GM23338 (cell line): ENCODE results near the gene FAM219A. TPM values are rescaled to one million over a fixed set of nuclear protein-coding genes. Genes with fewer than 3 reads are reported as not detected.

Experiments
- ATAC-seq: fragments of 200-7000 bp; cut with Tn5 transposase; 3 replicates; pipeline ENCODE4 v1.9.1; 2020
- DNase-seq: peaks from one replicate; pipeline ENCODE4 v3.0.0-alpha.2; 2015; ENCODE audit warnings: low spot score
- H2AFZ ChIP-seq: fragments of 200-600 bp; sonication (generic); 2 replicates; pipeline ENCODE4 v1.8.0; 2016; ENCODE audit warnings: antibody characterized with exemption, mild to moderate bottlenecking, moderate library complexity
- H3F3A ChIP-seq: fragments of 200-600 bp; sonication (generic); replicated peaks from 2 replicates; pipeline ENCODE4 v1.8.0; 2017; ENCODE audit warnings: antibody characterized with exemption, mixed run types, low read depth
- H3K27ac ChIP-seq: fragments of 200-600 bp; sonication (generic); 2 replicates; pipeline ENCODE4 v1.6.1; 2016; ENCODE audit warnings: low read depth
- H3K27me3 ChIP-seq: fragments of 200-600 bp; sonication (generic); 2 replicates; pipeline ENCODE4 v1.8.0; 2016; ENCODE audit warnings: mild to moderate bottlenecking, mixed run types, moderate library complexity; ENCODE audit not compliant: insufficient read depth
- H3K36me3 ChIP-seq: fragments of 200-600 bp; sonication (generic); 2 replicates; pipeline ENCODE4 v1.8.0; 2016; ENCODE audit warnings: mild to moderate bottlenecking; ENCODE audit not compliant: insufficient read depth
- H3K4me1 ChIP-seq: fragments of 200-600 bp; sonication (generic); 2 replicates; pipeline ENCODE4 v1.8.0; 2016; ENCODE audit warnings: mild to moderate bottlenecking, moderate library complexity; ENCODE audit not compliant: insufficient read depth
- H3K4me2 ChIP-seq: fragments of 200-600 bp; sonication (generic); 2 replicates; pipeline ENCODE4 v1.7.1; 2017; ENCODE audit warnings: mixed run types
- H3K4me3 ChIP-seq: fragments of 200-600 bp; sonication (generic); 2 replicates; pipeline ENCODE4 v1.6.1; 2016; ENCODE audit warnings: mixed run types
- H3K79me2 ChIP-seq: fragments of 200-600 bp; sonication (generic); replicated peaks from 2 replicates; pipeline ENCODE4 v1.8.0; 2017; ENCODE audit warnings: mild to moderate bottlenecking; ENCODE audit not compliant: insufficient read depth
- H3K9me2 ChIP-seq: fragments of 200-600 bp; sonication (generic); 2 replicates; pipeline ENCODE4 v1.8.0; 2017; ENCODE audit not compliant: insufficient read depth
- H4K20me1 ChIP-seq: fragments of 200-600 bp; sonication (generic); replicated peaks from 2 replicates; pipeline ENCODE4 v1.8.0; 2017; ENCODE audit warnings: mild to moderate bottlenecking; ENCODE audit not compliant: insufficient read depth
- H3K27ac Mint-ChIP-seq: 2 replicates; pipeline ENCODE4 v1.8.0; 2020; ENCODE audit warnings: inconsistent platforms, mild to moderate bottlenecking, moderate library complexity, mixed read lengths
- H3K27me3 Mint-ChIP-seq: 3 replicates; pipeline ENCODE4 v1.8.0; 2022; ENCODE audit warnings: low read depth, mild to moderate bottlenecking, moderate library complexity, mixed read lengths, inconsistent platforms; ENCODE audit not compliant: insufficient read depth, poor library complexity
- H3K36me3 Mint-ChIP-seq: 3 replicates; pipeline ENCODE4 v1.8.0; 2021; ENCODE audit warnings: low read depth, mild to moderate bottlenecking, inconsistent platforms, moderate library complexity, mixed read lengths
- H3K4me1 Mint-ChIP-seq: 3 replicates; pipeline ENCODE4 v1.8.0; 2020; ENCODE audit warnings: mild to moderate bottlenecking, inconsistent platforms, mixed read lengths
- H3K4me3 Mint-ChIP-seq: 3 replicates; pipeline ENCODE4 v1.8.0; 2021; ENCODE audit warnings: moderate library complexity, mild to moderate bottlenecking, inconsistent platforms, mixed read lengths
- H3K9me3 Mint-ChIP-seq: 3 replicates; pipeline ENCODE4 v1.8.0; 2020; ENCODE audit warnings: moderate library complexity, mild to moderate bottlenecking, inconsistent platforms, mixed read lengths
- CREB1 ChIP-seq: fragments of 250-450 bp; sonication (Bioruptor Pico); IDR thresholded peaks from 2 replicates; pipeline ENCODE4 v1.5.0; 2020; ENCODE audit warnings: low read depth, mild to moderate bottlenecking, moderate library complexity
- EZH2 ChIP-seq: fragments of 200-600 bp; sonication (generic); IDR thresholded peaks from one replicate; pipeline ENCODE4 v1.8.0; 2017; ENCODE audit warnings: antibody characterized with exemption, mild to moderate bottlenecking, low read depth; ENCODE audit not compliant: unreplicated experiment
- EZH2phosphoT487 ChIP-seq: fragments of 200-600 bp; sonication (generic); IDR thresholded peaks from one replicate; pipeline ENCODE4 v1.8.1; 2018; ENCODE audit warnings: antibody characterized with exemption; ENCODE audit not compliant: unreplicated experiment
- JUNB ChIP-seq: IDR thresholded peaks from one replicate; pipeline ENCODE4 v1.6.1; 2016; ENCODE audit warnings: antibody characterized with exemption; ENCODE audit not compliant: unreplicated experiment
- NANOG ChIP-seq: IDR thresholded peaks from 2 replicates; pipeline ENCODE4 v1.6.1; 2016; ENCODE audit warnings: antibody characterized with exemption, borderline replicate concordance
- POLR2AphosphoS5 ChIP-seq: IDR thresholded peaks from 2 replicates; pipeline ENCODE4 v1.6.1; 2016; ENCODE audit warnings: antibody characterized with exemption, low read depth
- STAT1 ChIP-seq: IDR thresholded peaks from one replicate; pipeline ENCODE4 v1.6.1; 2016; ENCODE audit warnings: antibody characterized with exemption; ENCODE audit not compliant: unreplicated experiment
- ZNF114 ChIP-seq: fragments of 250-450 bp; sonication (Bioruptor Pico); IDR thresholded peaks from 2 replicates; pipeline ENCODE4 v1.5.0; 2020; ENCODE audit warnings: mild to moderate bottlenecking, moderate library complexity
- ZNF331 ChIP-seq: fragments of 250-450 bp; sonication (Bioruptor Pico); IDR thresholded peaks from 2 replicates; pipeline ENCODE4 v1.5.0; 2020; ENCODE audit warnings: low read depth, mild to moderate bottlenecking, moderate library complexity
- ZNF462 ChIP-seq: fragments of 250-450 bp; sonication (Bioruptor Pico); IDR thresholded peaks from 2 replicates; pipeline ENCODE4 v1.5.0; 2020; ENCODE audit warnings: mild to moderate bottlenecking, moderate library complexity
- polyA plus RNA-seq: library from polyadenylated mRNA; unstranded; fragments of >200 nt; fragmentation: Nextera tagmentation; extraction: Ambion mirVana; gene quantifications from 2 replicates; pipeline ENCODE4 v1.2.1, GENCODE V29; 2016
- total RNA-seq: library from RNA; depleted of rRNA; stranded (reverse); fragments of >200 nt; shearing (Covaris generic); gene quantifications from 2 replicates; pipeline ENCODE4 v1.2.3, GENCODE V29; 2014
- TF ChIP-seq, protein P1 (sequence below): IDR thresholded peaks from 2 replicates; pipeline ENCODE4 v1.6.1; 2016; ENCODE audit warnings: antibody characterized with exemption

The FAM219A gene
- total and polyA plus RNA-seq, 2 experiments from 2014 or later, result 3.8 to 7.2 TPM

GRCh38 chr9:34486572-34486971 lies 28.2 kb upstream of the FAM219A start (continued):
- TF ChIP-seq ZNF114, result no peak
- no peak for TF ChIP-seq EZH2
- no peak for TF ChIP-seq POLR2AphosphoS5
- no peak for TF ChIP-seq JUNB

DNA sequence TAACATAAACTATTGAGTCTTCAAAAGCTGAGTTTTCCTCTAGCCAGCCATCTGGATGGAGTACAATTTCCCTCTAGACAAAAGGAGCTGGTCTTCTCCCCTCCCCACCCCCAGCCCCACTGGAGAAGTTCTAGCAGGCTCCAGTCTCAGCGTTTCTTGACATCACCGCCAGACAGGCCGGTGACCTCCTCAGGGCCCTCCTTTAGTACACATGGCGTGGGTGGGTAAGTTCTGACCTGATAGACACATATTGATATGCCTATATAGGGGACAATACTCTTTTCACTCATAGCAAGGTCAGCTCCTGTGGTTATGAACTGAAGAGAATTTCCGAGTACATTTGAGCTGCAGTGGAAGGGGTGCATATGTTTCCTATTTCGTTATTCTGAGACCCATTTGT lies 27.5 kb upstream of the FAM219A start:
- no peaks in the 10 kb centered on the region for H3K9me2 ChIP-seq
- H3K36me3 ChIP-seq, result no peaks in the 10 kb centered on the region
- DNase-seq (no peak), ATAC-seq (no peak)
- no peaks in the 10 kb centered on the region for H3K36me3 Mint-ChIP-seq
- H2AFZ ChIP-seq, result no peak overlapping the region
- no peaks in the 10 kb centered on the region; the same call in 1 of the 2 replicates for H4K20me1 ChIP-seq
- H3K27ac Mint-ChIP-seq, result no peak overlapping the region
- peaks cover 3% of the 10 kb centered on the region for H3K27me3 Mint-ChIP-seq
- no peak for TF ChIP-seq NANOG
- TF ChIP-seq, protein P1, sequence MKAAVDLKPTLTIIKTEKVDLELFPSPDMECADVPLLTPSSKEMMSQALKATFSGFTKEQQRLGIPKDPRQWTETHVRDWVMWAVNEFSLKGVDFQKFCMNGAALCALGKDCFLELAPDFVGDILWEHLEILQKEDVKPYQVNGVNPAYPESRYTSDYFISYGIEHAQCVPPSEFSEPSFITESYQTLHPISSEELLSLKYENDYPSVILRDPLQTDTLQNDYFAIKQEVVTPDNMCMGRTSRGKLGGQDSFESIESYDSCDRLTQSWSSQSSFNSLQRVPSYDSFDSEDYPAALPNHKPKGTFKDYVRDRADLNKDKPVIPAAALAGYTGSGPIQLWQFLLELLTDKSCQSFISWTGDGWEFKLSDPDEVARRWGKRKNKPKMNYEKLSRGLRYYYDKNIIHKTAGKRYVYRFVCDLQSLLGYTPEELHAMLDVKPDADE, result no peak
- no peak for TF ChIP-seq ZNF114
- no peak for TF ChIP-seq CREB1 (CRISPR knock-in tag)
- TF ChIP-seq ZNF331, result no peak
- TF ChIP-seq STAT1, result no peak
- H3K4me3 ChIP-seq, result no peak overlapping the region
- H3F3A ChIP-seq, result no peaks in the 10 kb centered on the region
- H3K79me2 ChIP-seq, result no peaks in the 10 kb centered on the region
- H3K27ac ChIP-seq, result no peak overlapping the region
- H3K4me3 Mint-ChIP-seq, result no peak overlapping the region
- H3K4me2 ChIP-seq, result no peak overlapping the region
- H3K4me1 ChIP-seq, result no peaks in the 10 kb centered on the region
- no peaks in the 10 kb centered on the region; the same call in 2 of the 3 replicates for H3K4me1 Mint-ChIP-seq
- H3K9me3 Mint-ChIP-seq, result no peaks in the 10 kb centered on the region
- H3K27me3 ChIP-seq, result no peaks in the 10 kb centered on the region

DNA sequence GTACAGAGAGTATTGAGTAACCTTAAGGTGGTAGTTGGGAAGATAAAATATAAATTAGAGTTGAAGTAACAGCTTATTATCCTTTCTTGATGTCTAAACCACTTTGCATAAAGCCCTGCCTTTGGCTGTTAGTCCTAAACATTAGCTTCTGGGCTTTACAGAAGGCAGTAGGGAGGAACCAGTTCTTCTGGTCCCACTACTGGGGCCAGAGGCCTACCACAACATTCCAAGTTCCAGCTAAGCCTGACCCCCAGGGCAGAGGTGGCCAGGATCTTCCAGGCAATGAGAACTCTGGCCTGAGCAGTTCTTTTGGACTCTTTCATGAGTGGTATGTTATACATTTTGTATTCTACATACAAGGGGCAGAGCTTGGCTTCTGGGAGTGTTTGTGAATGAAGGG lies 26.3 kb upstream of the FAM219A start:
- Histone ChIP-seq H3F3A (no peaks in the 10 kb centered on the region), H3K4me3 (no peak overlapping the region)
- no peaks in the 10 kb centered on the region; the same call in 2 of the 3 replicates for H3K4me1 Mint-ChIP-seq
- no peak for TF ChIP-seq CREB1 (CRISPR knock-in tag)
- TF ChIP-seq ZNF462 (CRISPR knock-in tag), result no peak
- no peak for TF ChIP-seq JUNB
- TF ChIP-seq ZNF114, result no peak
- no peak for TF ChIP-seq EZH2phosphoT487
- TF ChIP-seq, protein P1, result no peak
- TF ChIP-seq EZH2, result no peak

More for the DNA sequence above, 26.3 kb upstream of the FAM219A start:
- DNase-seq (no peak), ATAC-seq (no peak)
- Mint-ChIP-seq H3K4me3 (no peak overlapping the region), H3K36me3 (no peaks in the 10 kb centered on the region), H3K27me3 (peaks cover 3% of the 10 kb centered on the region), H3K27ac (no peak overlapping the region), H3K9me3 (no peaks in the 10 kb centered on the region)
- no peaks in the 10 kb centered on the region; the same call in 1 of the 2 replicates for H4K20me1 ChIP-seq
- no peak overlapping the region for H3K27ac ChIP-seq
- H2AFZ ChIP-seq, result no peak overlapping the region
- H3K27me3 ChIP-seq, result no peaks in the 10 kb centered on the region
- no peaks in the 10 kb centered on the region for H3K79me2 ChIP-seq
- no peaks in the 10 kb centered on the region for H3K36me3 ChIP-seq
- no peak overlapping the region for H3K4me2 ChIP-seq
- no peaks in the 10 kb centered on the region for H3K4me1 ChIP-seq
- H3K9me2 ChIP-seq, result no peaks in the 10 kb centered on the region
